VCaP (cell line): ENCODE results near the gene EML1.

Experiments used
- H3K27ac ChIP-seq: fragments of 450-650 bp; 2 replicates; pipeline ENCODE4 v1.5.1; 2017
- TF ChIP-seq, protein P1 (sequence below): fragments of 450-650 bp; conservative IDR thresholded peaks from 2 replicates; pipeline ENCODE4 v1.5.1; 2017; ENCODE audit warnings: mild to moderate bottlenecking, moderate library complexity

The EML1 gene

DNA sequence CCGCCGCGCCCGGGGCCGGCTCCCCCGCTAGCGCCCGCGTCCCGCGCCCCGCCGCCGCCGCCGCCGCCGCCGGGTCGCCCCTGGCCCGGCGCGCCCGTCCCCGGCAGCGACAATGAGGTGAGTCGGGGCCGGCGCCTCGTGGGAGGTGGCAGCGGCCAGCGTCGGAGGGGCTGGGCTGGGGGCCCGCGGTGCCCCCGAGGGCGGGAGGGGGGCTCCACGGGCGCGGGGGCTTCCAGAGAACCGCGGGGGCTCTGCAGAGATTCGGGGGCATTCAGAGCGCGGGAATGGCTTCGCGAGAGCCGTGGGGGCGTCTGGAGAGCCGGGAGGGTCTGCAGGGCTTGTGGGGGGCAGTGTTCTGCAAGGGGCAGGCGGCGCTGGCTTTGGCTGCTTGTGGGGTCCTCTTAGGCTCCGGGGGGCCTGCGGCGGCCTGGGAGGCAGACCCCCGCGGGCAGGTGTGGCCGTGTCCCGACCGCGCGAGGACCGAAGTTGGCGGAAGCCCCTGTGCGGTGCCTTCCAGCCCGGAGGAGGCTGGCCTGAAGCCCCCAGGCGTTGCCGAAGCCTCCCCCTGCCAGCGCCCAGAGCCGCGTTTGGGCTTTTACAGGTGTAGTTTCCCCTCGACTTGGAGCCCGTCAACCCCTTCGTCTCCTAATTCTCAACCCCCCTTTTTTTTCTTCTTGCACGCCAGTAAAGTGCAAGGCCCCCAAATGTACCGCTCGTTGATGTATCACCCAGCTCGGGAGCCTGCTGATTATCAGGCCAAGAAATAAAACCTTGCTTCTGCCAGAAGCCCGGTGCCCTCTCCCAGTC, 178.9 kb downstream of the EML1 start:
- TF ChIP-seq, protein P1, sequence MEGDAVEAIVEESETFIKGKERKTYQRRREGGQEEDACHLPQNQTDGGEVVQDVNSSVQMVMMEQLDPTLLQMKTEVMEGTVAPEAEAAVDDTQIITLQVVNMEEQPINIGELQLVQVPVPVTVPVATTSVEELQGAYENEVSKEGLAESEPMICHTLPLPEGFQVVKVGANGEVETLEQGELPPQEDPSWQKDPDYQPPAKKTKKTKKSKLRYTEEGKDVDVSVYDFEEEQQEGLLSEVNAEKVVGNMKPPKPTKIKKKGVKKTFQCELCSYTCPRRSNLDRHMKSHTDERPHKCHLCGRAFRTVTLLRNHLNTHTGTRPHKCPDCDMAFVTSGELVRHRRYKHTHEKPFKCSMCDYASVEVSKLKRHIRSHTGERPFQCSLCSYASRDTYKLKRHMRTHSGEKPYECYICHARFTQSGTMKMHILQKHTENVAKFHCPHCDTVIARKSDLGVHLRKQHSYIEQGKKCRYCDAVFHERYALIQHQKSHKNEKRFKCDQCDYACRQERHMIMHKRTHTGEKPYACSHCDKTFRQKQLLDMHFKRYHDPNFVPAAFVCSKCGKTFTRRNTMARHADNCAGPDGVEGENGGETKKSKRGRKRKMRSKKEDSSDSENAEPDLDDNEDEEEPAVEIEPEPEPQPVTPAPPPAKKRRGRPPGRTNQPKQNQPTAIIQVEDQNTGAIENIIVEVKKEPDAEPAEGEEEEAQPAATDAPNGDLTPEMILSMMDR = no peak
- peak overlapping the region; percentile 91 for H3K27ac ChIP-seq

DNA sequence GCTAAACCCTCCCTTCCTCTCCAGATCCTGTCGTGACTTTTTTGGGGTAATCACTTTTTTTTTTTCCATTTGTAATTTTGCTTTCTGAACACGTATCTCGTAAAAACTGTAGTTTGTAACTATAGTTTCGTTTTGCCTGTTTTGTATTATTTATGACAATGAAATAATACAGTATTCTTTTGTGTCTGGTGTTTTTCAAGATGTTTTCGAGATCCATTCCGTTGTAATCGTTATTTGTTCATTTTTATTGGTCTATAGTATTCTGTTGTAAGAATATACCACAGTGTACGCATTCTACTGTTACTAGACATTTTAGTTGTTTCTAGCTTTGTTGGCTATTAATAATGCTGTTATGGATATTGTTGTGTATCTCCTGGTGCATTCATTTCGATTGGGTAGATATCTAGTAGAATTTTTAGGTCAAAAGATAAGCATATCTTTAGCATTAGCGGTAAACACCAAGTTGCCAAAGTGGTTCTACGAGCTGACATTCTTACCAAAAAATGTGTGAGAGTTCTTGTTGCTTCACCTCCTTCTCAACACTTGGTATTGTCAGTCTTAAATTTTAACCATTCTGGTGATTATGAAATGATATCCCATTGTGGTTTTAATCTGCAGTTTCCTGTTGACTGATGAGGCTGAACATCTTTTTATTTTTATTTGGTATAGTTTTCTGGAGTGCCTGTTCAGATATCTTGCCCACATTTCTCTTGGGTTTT, 179.7 kb downstream of the EML1 start:
- TF ChIP-seq, protein P1 = no peak
- H3K27ac ChIP-seq = peak overlapping the region; percentile 91

DNA sequence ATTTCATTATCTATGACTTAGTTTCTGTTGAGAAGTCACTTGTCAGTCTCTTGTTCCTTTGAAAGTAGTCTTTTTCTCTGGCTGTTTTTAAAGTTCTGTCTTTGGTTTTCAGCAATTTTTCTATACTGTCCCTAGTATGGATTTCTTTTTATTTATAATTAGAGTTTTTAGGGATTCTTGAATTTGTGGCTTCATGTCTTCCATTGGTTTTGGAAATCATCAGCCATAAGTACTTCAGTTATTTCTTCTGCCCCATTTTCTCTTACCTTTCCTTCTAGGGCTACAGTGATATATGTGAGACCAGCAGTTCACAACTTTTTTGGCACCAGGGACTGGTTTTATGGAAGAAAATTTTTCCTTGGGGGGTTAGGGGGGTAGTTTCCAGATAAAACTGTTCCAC, 182.0 kb downstream of the EML1 start:
- TF ChIP-seq, protein P1 = no peak

DNA sequence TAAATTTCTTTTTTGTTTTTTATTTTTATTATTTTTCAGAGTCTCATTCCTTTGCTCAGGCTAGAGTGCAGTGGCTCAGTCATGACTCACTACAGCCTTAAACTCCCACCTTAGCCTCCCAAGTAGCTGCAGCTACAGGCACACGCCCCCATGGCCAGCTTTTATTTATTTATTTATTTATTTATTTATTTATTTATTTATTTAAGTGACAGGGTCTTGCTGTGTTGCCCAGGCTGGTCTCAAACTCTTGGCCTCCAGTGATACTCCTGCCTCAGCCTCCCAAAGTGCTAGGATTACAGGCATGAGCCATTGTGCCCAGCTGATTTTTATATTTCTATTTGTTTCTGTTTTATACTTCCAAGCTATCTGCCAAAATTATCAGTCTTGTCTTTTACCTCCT, 182.8 kb downstream of the EML1 start:
- TF ChIP-seq, protein P1 = no peak

More for the DNA sequence above, 182.0 kb downstream of the EML1 start:
- H3K27ac ChIP-seq = no peak overlapping the region

DNA sequence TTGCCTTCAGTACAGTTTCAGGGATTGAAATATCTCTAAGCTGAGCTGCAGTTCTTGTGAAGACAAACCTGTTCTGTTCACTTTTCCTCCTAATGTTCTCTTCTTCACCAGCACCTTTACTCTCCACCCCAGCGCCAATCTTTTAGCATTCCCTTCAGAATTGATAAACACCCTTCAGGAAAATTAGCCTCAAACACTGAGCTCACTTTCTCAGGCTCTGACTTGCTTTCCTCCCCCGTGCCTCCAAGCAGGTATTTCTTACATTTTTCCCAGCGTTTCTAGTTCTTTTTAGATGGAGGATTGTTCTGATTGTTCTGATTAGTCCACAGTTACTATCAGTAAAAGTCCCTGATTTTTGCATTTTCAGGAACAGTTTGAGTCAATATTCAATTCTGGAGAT, 183.5 kb downstream of the EML1 start:
- H3K27ac ChIP-seq = no peak overlapping the region
- TF ChIP-seq, protein P1 = no peak

More for the DNA sequence above, 182.8 kb downstream of the EML1 start:
- H3K27ac ChIP-seq = no peak overlapping the region

DNA sequence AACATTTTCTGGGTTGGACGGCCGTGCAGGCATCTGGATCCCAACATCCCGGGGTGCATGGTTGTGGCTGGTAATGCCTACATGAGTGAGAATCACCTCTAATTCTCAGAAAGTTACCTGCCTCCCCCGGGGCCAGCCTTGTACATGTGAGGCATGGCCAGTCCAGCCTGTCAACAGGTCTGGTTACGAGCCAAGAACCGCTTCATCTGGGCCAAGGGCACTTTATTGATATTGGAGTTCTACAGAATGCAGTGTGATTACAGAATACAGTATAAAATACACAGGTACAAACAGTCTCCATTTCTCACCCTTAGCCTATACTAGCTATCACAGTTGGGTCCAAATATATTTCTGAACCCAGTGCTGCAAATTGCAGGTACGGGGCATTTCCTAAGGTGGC, 187.1 kb downstream of the EML1 start:
- TF ChIP-seq, protein P1 = no peak
- H3K27ac ChIP-seq = peak overlapping the region; percentile 79

DNA sequence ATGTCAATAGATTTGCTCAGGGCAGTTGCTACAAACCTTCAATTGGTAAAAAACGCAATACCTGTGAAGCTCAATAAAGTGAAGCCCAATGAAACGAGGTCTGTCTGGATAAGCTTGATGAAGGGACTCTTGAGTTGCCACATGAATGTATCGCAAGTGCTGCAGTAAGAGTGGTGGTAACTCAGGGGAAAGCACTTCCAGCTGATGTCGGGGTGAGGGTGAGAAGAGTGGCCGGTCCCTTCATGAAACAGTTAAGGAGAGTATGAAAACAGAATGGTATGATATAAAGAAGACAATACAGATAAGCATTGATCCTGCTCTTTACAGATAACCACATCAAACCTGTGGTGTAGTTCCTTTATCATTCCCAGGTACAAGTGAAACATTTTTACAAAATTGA, 188.6 kb downstream of the EML1 start:
- peak overlapping the region; percentile 79 for H3K27ac ChIP-seq
- TF ChIP-seq, protein P1 = no peak
